ENCODE results near the gene IFI16. TPM values are rescaled to one million over a fixed set of nuclear protein-coding genes. Genes with fewer than 3 reads are reported as not detected.

IFI16 gene
- 100 to 1,000 TPM; 226 to 314 TPM for total RNA-seq

DNA sequence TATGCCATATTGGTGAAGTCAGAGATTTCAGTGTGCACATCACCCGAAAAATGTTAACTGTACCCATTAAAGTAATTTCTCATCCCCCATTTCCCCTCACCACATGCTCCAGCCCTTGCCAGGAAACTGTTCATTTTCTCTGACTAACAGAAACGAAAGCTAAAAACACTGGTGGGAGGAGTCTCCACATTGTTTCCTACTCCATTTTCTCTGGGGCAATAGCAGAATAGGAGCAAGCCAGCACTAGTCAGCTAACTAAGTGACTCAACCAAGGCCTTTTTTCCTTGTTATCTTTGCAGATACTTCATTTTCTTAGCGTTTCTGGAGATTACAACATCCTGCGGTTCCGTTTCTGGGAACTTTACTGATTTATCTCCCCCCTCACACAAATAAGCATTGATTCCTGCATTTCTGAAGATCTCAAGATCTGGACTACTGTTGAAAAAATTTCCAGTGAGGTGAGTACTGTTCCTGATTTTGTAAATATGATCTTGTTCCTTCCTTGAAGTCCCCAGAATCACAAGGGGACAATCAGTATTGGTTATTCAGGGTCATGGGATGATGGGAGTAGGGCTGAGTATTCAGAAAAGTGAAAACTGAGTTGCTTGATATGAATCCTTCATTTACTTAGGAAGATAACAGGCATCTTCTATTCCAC lies at the start of gene IFI16:
IFI16 (plus strand) TSS at position 204 of the 658 bp plus-strand sequence. CDS start 4,774 bp downstream, outside the sequence.
- peak; percentile 63 to 64 for DNase-seq (ENCODE audit: low spot score in 2 of 2)
- peak within 1 kb of the TSS; percentile 100 for H3K27ac Mint-ChIP-seq

DNA sequence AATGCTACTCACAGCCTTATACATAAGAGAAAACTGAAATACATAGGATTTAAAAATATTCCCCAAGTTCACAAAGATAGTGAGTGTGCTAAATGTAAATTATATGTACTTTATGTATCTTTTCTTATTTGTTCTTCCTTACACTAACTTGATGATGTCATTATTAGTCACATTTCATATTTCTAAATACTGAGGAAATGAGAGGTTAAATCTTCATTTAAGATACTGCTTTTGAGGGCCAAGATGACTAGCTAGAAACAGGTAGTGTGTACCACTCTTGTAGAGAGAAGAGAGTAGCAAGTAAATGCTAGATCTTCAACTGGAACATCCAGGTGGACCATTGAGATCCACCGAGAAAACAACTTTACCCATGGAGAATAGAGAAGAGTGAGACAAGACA lies 48.5 kb upstream of the IFI16 start:
- H3K36me3 Mint-ChIP-seq = peaks cover 29 to 31% of the 10 kb centered on the region in 2 donors
- peak in 1 of 2 donors; percentile 49 for ATAC-seq
- H3K9me3 Mint-ChIP-seq = peaks cover 0 to 16% of the 10 kb centered on the region in 2 donors
- DNase-seq (ENCODE audit: low spot score in 2 of 2) = no peak
- no peak overlapping the region for H3K27ac Mint-ChIP-seq

More for the DNA sequence above, at the start of gene IFI16:
- H3K9me3 Mint-ChIP-seq = peaks cover 0 to 8% of the 10 kb centered on the region in 2 donors
- H3K36me3 Mint-ChIP-seq = peaks cover 49 to 84% of the 10 kb centered on the region in 2 donors
- peak; percentile 79 to 85 for ATAC-seq

- DNase-seq (ENCODE audit: low spot score in 2 of 2) (no peak), ATAC-seq (no peak)
- Mint-ChIP-seq H3K9me3 (peaks cover 0 to 16% of the 10 kb centered on the region in 2 donors), H3K36me3 (peaks cover 30 to 32% of the 10 kb centered on the region in 2 donors), H3K27ac (no peak overlapping the region)
Measured at GRCh38 chr1:158962983-158963382, 46.7 kb upstream of the IFI16 start.

- Mint-ChIP-seq H3K9me3 (peaks cover 0 to 11% of the 10 kb centered on the region in 2 donors), H3K36me3 (peaks cover 12 to 19% of the 10 kb centered on the region in 2 donors), H3K27ac (peak overlapping the region; percentile 95 to 97)
- DNase-seq (ENCODE audit: low spot score in 2 of 2) = no peak
- ATAC-seq = peak; percentile 95 to 97
Measured at GRCh38 chr1:158969166-158969565, 40.5 kb upstream of the IFI16 start.

GRCh38 chr1:158969855-158970254 lies 39.9 kb upstream of the IFI16 start:
- peaks cover 0 to 6% of the 10 kb centered on the region in 2 donors for H3K9me3 Mint-ChIP-seq
- H3K27ac Mint-ChIP-seq = peak overlapping the region; percentile 95 to 97
- H3K36me3 Mint-ChIP-seq = peaks cover 9 to 13% of the 10 kb centered on the region in 2 donors
- DNase-seq (ENCODE audit: low spot score in 2 of 2) (no peak), ATAC-seq (peak; percentile 73 to 81)

GRCh38 chr1:158972841-158973240 lies 36.9 kb upstream of the IFI16 start:
- no peak for ATAC-seq
- Mint-ChIP-seq H3K27ac (no peak overlapping the region), H3K36me3 (no peaks in the 10 kb centered on the region), H3K9me3 (peaks cover 0 to 3% of the 10 kb centered on the region in 2 donors)
- DNase-seq (ENCODE audit: low spot score in 2 of 2) = no peak

GRCh38 chr1:158976219-158976618 lies 33.5 kb upstream of the IFI16 start:
- DNase-seq (ENCODE audit: low spot score in 2 of 2) = no peak
- no peak for ATAC-seq

GRCh38 chr1:158978730-158979129 lies 31.0 kb upstream of the IFI16 start:
- DNase-seq (ENCODE audit: low spot score in 2 of 2) (no peak), ATAC-seq (peak in 1 of 2 donors; percentile 20)
- Mint-ChIP-seq H3K9me3 (peaks cover 14 to 15% of the 10 kb centered on the region in 2 donors), H3K36me3 (peaks cover 19 to 21% of the 10 kb centered on the region in 2 donors), H3K27ac (no peak overlapping the region)

More at GRCh38 chr1:158976219-158976618, 33.5 kb upstream of the IFI16 start:
- H3K9me3 Mint-ChIP-seq = no peaks in the 10 kb centered on the region
- H3K36me3 Mint-ChIP-seq = peaks cover 5 to 6% of the 10 kb centered on the region in 2 donors
- H3K27ac Mint-ChIP-seq = no peak overlapping the region

DNA sequence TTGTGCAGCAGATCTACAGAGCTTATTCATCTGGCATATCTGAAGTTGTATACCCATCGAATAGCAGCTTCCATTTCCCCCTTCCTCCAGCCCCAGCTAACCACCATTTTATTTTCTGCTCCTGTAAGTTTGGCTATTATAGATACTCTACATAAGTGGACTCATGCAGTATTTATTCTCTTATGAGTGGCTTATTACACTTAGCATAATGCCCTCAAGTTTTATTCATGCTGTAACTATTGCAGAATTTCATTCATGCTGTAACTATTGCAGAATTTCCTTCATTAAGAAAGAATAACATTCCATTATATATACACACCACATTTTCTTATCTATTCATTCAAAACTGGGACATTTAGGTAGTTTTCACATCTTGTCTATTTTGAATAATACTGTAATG lies 30.5 kb upstream of the IFI16 start:
- DNase-seq (ENCODE audit: low spot score in 2 of 2) (no peak), ATAC-seq (no peak)
- no peak overlapping the region for H3K27ac Mint-ChIP-seq
- H3K9me3 Mint-ChIP-seq = peaks cover 15 to 19% of the 10 kb centered on the region in 2 donors
- peaks cover 23 to 24% of the 10 kb centered on the region in 2 donors for H3K36me3 Mint-ChIP-seq

- DNase-seq (ENCODE audit: low spot score in 2 of 2) = no peak
- Mint-ChIP-seq H3K9me3 (peaks cover 26 to 27% of the 10 kb centered on the region in 2 donors), H3K36me3 (peaks cover 39 to 44% of the 10 kb centered on the region in 2 donors), H3K27ac (no peak overlapping the region)
- no peak for ATAC-seq
Measured at GRCh38 chr1:158983235-158983634, 26.5 kb upstream of the IFI16 start.

DNA sequence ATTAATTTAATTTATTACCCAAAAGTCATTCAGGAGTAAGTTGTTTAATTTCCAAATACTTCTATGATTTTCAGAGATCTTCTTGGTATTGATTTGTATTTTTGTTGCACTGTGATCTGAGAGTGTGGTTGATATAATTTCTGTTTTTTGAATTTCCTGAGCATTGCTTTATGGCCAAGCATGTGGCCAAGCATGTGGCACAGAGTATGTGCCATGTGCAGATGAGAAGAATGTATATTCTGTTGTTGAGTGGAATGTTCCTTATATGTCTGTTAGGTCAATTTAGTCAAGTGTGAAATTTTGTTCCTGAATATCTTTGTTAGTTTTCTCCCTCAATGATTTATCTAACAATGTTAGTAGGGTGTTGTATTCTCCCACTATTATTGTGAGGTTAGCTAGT lies 25.3 kb upstream of the IFI16 start:
- Mint-ChIP-seq H3K36me3 (peaks cover 39 to 49% of the 10 kb centered on the region in 2 donors), H3K27ac (no peak overlapping the region), H3K9me3 (peaks cover 26 to 27% of the 10 kb centered on the region in 2 donors)
- DNase-seq (ENCODE audit: low spot score in 2 of 2) (no peak), ATAC-seq (no peak)

DNA sequence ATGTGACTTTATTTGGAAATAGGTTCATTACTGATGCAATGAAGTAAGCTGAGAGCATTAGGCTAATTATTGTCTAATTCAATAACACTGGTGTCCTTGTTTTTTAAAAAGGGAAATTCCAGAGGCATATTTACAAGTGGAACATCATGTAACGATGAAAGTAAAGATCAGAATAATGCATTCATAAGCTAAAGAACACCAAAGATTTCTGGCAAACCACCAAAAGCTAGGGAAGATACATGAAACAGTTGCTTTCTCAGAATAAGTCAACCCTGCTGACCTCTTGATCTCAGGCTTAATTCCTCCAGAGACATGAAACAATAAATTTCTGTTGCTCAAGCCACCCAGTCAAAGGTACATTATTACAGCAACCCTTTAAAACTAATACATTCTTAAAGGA lies 20.3 kb upstream of the IFI16 start:
- DNase-seq (ENCODE audit: low spot score in 2 of 2) (no peak), ATAC-seq (no peak)
- H3K9me3 Mint-ChIP-seq = peaks cover 21 to 26% of the 10 kb centered on the region in 2 donors
- H3K27ac Mint-ChIP-seq = no peak overlapping the region
- H3K36me3 Mint-ChIP-seq = peaks cover 29 to 36% of the 10 kb centered on the region in 2 donors

GRCh38 chr1:158992787-158993312 lies 16.9 kb upstream of the IFI16 start:
- Mint-ChIP-seq H3K27ac (peak overlapping the region in 1 of 2 donors; percentile 64), H3K36me3 (peaks cover 21% of the 10 kb centered on the region in 2 donors), H3K9me3 (peaks cover 11 to 20% of the 10 kb centered on the region in 2 donors)
- DNase-seq (ENCODE audit: low spot score in 2 of 2) (no peak), ATAC-seq (peak in 1 of 2 donors; percentile 80)

DNA sequence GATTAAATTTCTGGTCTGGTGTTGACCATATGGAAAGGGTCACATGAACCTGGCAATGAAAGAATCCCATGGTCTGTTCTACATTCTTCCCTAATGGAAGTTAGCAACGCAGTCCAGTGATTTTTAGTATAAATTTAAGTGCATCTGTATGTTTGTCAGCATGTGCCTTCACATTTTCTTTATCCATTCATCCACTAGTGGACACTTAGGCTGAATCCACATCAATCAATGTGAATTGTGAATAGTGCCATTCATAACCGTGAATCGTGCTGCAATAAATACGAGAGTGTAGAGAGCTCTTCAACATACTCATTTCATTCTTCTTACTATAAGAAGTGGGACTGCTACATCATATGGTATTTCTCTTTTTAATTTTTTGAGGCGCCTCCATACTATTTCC lies 12.7 kb upstream of the IFI16 start:
- no peak overlapping the region for H3K27ac Mint-ChIP-seq
- peaks cover 7 to 22% of the 10 kb centered on the region in 2 donors for H3K36me3 Mint-ChIP-seq
- ATAC-seq = no peak
- no peak for DNase-seq (ENCODE audit: low spot score in 2 of 2)
- H3K9me3 Mint-ChIP-seq = peaks cover 7 to 15% of the 10 kb centered on the region in 2 donors

DNA sequence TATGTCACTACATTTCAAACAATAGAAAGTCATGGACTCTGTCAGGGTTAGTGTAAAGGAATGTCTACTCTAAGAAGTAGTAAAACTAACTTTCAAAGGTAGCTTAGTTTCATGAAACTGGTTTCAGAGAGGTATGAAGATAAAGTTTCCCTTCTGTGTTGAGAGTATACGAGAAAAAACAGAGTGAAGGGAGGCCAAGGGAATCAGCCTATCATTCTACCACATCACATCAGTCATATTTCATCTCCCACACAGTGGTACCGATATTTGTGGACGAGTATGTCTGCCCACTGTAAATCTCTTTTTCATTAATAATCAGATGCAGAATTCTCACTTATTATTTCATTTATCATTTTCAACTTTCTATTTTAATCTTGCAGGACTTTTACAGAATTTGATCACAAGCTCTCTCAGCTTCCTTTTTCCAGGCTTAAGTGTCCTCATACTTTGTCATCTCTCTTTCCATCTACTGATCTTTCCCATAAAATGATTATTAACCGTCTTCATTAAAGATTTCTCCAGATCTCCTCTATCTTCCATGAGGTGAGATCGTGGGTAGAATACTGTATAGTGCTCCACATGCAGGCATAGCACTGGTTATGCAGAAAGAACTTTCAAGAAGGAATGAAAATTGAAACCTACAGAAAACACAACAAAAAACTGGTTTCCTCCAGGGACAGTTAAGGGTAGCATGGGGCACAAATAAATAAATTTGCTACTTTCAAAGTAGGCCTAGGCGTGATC lies 11.5 kb upstream of the IFI16 start:
- Mint-ChIP-seq H3K9me3 (peaks cover 0 to 4% of the 10 kb centered on the region in 2 donors), H3K27ac (peak overlapping the region; percentile 34 to 65), H3K36me3 (peaks cover 0 to 10% of the 10 kb centered on the region in 2 donors)
- ATAC-seq = peak; percentile 68
- no peak for DNase-seq (ENCODE audit: low spot score in 2 of 2)

DNA sequence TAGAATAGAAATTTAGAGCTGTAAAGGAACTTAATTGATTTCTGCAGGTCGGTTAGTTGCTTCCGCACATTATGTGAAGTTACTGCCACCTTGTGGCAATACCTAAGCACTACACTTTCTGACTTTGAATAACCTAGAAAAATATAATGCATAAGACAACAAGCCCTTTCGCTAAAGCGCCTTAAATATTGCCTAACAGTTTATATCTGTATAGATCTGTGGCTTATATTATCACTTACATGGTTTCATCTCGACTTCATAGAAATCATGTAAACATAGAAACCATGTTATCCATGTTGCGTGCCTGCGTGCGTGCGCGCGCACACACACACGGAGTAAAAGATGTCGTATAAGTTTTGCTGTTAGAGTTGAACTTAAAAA lies 10.9 kb upstream of the IFI16 start:
- peaks cover 0 to 10% of the 10 kb centered on the region in 2 donors for H3K36me3 Mint-ChIP-seq
- peak overlapping the region in 1 of 2 donors; percentile 34 for H3K27ac Mint-ChIP-seq
- ATAC-seq (peak; percentile 30 to 60), DNase-seq (ENCODE audit: low spot score in 2 of 2) (peak in 1 of 2 donors; percentile 51)
- H3K9me3 Mint-ChIP-seq = peaks cover 0 to 2% of the 10 kb centered on the region in 2 donors
